ENCODE results near the gene USP5.

USP5 gene

GRCh38 chr12:6851921-6852650 is at the start of gene USP5:
USP5 (plus strand) TSS chr12:6852150; CDS start chr12:6852180, 30 bp downstream.
- peak; percentile 86 to 98 for DNase-seq (ENCODE audit: low read depth in 1 of 2, low spot score in 1 of 2)

DNA sequence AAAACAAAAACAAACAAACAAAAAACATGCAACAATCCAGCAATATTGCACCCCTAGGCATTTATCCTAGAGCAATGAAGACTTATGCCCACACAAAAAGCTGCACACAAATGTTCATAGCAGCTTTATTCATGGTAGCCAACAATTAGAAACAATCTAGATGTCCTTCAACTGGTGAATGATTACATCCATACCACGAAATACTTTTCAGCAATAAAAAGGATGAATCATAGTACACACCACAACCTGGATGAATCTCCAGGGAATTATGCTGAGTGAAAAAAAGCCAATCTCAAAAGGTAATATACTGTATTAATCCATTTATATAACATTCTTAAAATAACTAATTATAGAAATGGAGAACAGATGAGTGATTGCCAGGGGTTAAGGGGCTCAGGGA is 44.8 kb upstream of the USP5 start:
- no peak for DNase-seq (ENCODE audit: low read depth in 1 of 2, low spot score in 1 of 2)

DNA sequence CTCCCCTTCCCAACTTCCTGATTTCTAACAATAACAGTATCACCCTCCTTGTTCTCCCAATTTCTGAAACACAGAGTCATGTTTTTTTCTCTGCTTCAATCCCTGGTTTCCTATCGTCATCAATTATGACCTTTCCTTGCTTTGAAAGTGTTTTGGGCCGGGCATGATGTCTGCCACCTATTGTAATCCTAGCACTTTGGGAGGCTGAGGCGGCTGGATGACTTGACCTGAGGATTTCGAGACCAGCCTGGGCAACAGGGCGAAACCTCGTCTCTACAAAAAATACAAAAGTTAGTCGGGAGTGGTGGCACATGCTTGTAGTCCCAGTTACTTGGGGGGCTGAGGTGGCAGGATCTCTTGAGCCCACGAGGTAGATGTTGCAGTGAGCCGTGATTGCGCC is 42.9 kb upstream of the USP5 start:
- no peak for DNase-seq (ENCODE audit: low read depth in 1 of 2, low spot score in 1 of 2)

DNA sequence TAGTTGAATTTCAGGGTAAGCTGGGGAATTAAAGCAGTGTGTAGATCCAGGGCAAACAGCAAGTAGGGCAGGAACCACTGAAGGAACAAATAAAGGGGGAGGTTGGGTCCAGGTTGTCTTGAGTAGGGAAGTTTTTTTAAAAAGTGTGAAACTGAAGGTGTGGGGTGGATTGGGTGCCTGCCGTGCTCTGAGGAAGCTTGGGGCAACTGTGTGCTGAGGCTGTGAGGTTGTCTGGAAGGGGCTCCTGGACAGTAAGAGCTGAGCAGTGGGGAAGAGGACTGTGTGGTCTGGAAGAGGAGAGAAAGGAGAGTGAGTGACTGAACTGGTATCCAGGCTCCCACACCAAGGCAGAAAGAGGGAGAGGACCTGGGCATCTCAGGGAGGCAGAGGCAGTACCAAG is 41.2 kb upstream of the USP5 start:
- DNase-seq (ENCODE audit: low read depth in 1 of 2, low spot score in 1 of 2): no peak

GRCh38 chr12:6813363-6813762 is 38.6 kb upstream of the USP5 start:
- DNase-seq (ENCODE audit: low read depth in 1 of 2, low spot score in 1 of 2): no peak

DNA sequence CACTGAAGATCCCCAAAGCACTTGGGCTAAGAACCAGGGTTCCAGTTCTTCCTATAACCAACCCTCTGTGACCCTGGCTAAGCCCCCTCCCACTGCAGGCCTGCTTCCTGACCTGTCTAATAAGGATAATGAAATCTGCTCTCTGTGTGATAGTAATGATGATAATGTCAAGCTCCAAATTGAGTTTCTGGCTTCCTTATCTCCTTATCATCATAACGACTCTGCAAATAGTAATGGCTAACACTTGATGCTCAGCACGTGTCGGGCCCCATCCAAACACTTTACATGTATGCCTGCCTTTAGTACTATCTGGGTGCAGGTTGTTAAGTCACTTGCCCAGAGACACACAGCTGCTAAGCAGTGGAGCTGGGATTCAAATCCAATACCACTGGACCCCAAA is 35.4 kb upstream of the USP5 start:
- DNase-seq (ENCODE audit: low read depth in 1 of 2, low spot score in 1 of 2): no peak

- DNase-seq (ENCODE audit: low read depth in 1 of 2, low spot score in 1 of 2): no peak
Measured at GRCh38 chr12:6817098-6817497, 34.9 kb upstream of the USP5 start.

- no peak for DNase-seq (ENCODE audit: low read depth in 1 of 2, low spot score in 1 of 2)
Measured at GRCh38 chr12:6817662-6818157, 34.2 kb upstream of the USP5 start.

DNA sequence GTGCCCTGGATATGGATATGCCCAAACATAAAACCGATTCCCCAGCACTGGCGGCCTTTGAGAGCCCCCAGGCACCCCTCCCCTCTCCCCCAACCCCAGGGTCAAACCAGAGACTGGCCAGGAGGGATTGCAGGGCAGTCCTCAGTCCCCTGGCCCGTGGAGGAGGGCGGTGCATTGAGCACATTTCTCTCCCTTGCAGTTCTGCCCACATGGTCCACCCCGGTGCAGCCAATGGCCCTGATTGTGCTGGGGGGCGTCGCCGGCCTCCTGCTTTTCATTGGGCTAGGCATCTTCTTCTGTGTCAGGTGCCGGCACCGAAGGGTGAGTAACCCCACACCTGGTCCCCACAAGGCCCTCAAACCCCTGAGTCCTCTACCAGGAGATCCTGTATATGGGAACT is 33.7 kb upstream of the USP5 start:
- no peak for DNase-seq (ENCODE audit: low read depth in 1 of 2, low spot score in 1 of 2)

GRCh38 chr12:6818645-6819044 is 33.3 kb upstream of the USP5 start:
- DNase-seq (ENCODE audit: low read depth in 1 of 2, low spot score in 1 of 2): no peak

DNA sequence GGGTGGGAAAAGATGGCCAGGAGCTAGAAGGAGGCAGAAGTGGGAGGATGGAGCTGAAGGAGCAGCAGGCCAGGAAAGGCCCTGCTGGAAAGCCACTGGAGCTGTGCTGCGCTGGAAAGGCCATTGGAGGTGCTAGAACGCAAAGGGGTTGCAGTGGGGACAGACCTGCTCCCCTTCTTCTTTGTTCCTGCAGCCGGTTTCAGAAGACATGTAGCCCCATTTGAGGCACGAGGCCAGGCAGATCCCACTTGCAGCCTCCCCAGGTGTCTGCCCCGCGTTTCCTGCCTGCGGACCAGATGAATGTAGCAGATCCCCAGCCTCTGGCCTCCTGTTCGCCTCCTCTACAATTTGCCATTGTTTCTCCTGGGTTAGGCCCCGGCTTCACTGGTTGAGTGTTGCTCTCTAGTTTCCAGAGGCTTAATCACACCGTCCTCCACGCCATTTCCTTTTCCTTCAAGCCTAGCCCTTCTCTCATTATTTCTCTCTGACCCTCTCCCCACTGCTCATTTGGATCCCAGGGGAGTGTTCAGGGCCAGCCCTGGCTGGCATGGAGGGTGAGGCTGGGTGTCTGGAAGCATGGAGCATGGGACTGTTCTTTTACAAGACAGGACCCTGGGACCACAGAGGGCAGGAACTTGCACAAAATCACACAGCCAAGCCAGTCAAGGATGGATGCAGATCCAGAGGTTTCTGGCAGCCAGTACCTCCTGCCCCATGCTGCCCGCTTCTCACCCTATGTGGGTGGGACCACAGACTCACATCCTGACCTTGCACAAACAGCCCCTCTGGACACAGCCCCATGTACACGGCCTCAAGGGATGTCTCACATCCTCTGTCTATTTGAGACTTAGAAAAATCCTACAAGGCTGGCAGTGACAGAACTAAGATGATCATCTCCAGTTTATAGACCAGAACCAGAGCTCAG is 32.6 kb upstream of the USP5 start:
- no peak for DNase-seq (ENCODE audit: low read depth in 1 of 2, low spot score in 1 of 2)

GRCh38 chr12:6820166-6820565 is 31.8 kb upstream of the USP5 start:
- DNase-seq (ENCODE audit: low read depth in 1 of 2, low spot score in 1 of 2): no peak

DNA sequence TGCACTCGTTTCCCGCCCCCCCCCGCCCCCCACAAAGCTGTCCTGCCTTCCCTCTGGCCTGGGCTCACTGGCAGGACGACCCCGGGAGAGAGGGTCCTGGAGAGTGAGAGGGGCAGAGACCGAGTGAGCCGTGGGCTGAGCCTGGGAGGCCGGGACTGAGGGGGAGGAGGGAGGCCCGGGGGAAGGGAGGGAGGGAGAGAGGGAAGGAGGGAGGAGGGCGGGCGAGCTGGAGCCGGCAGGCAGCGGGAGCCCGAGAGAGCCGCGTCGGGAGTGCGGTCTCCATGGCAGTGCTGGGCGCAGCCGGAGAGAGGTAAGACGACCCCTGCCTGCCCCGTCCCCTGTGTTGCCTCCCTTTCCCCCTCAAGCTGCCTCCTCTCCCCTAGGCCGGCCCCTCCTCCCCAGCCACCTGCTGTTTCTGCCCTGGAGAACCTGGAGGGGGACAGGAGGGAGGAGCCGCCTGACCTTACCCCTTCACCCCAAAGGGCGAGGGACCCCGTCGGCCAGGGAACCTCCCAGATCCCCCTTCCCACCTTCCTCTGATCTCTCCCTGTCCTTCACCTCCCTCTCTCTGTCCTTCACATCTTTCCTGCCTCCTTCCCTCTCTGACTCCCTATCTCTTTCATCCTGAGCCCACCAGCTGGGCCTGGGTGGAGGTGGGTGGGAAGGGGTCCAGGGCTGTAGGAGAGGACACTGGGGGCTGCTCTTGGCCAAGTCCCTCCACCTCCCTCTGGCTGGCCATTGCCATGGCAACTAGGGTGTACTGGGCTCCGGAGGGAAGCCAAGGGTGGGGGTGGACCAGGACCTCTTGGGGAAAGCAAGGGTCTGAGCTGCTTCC is 30.1 kb upstream of the USP5 start, which contains the start of gene GPR162:
TSS of gene GPR162 (plus strand) at position 231 of the 835 bp plus-strand sequence. CDS start 2,078 bp downstream, outside the sequence.
- DNase-seq (ENCODE audit: low read depth in 1 of 2, low spot score in 1 of 2): no peak

GRCh38 chr12:6822426-6823135 is 29.4 kb upstream of the USP5 start:
- DNase-seq (ENCODE audit: low read depth in 1 of 2, low spot score in 1 of 2): no peak

DNA sequence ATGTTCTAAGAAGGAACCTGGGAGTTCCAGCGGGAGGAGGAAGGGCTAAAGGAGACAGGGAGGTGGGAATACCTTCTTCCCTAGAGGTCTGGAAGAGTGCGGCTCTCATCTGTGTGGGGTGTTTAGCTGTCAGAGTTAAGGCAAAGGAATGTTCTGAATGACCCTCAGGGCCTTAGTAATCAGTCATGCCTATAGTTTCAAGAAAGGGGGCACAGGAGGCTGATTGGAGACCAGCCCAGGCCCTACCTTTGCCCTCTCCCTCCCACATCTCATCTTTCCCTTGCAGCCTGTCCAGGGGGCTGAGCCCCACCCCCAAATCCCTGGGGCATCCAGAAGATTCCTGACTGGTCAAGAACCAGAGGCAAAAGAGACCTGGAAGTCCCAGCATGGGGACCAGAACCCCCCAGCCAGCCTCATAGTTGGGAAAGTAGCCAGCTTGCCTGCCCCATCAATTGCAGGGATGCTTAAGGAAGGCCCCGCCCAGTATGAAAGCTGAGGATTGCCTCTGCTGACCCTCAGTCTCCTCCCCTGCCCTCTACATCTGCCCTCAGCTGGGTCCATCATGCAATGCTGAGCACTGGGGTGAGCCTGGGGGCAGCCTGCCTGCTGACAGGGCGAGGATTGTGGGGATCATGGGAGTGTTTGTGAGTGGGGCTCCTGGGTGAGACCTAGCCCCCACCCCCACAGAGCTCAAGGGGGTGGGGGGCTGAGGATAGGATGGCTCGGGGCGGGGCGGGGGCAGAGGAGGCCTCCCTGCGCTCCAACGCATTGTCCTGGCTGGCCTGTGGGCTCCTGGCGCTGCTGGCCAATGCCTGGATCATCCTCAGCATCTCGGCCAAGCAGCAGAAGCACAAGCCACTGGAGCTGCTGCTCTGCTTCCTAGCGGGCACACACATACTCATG is 28.5 kb upstream of the USP5 start:
- no peak for DNase-seq (ENCODE audit: low read depth in 1 of 2, low spot score in 1 of 2)

- DNase-seq (ENCODE audit: low read depth in 1 of 2, low spot score in 1 of 2): no peak
Measured at GRCh38 chr12:6824085-6824775, 27.7 kb upstream of the USP5 start.

DNA sequence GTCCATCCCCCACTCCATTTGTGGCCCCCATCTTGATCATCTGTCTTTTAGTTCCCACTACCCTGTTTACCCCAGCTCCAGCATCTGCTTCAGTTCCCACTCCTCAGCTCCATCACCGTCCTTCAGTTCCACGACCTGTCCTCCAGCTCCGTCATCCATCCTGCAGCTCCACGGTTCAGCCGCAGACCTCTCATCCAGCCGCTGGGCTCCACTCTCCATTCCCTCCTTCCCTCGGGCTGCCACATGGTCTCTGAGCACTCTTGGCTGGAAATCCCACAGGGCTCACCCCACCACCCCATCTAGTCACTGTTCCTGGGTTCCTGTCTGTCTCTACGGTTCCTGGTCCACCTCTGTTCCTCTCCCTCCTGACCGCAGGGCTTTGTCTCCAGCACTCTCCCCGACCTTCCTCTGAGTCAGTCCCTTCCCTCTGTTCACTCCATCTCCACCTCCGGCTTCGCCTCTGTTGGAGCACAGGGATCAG is 27.0 kb upstream of the USP5 start:
- DNase-seq (ENCODE audit: low read depth in 1 of 2, low spot score in 1 of 2): no peak

GRCh38 chr12:6825398-6826124 is 26.4 kb upstream of the USP5 start:
- peak; percentile 77 to 78 for DNase-seq (ENCODE audit: low read depth in 1 of 2, low spot score in 1 of 2)

Data from activated CD4-positive, alpha-beta T cell treated with anti-CD3 and anti-CD28 coated beads, Interleukin-2, amount 50 U/mL, for 24 hours (primary cell).